ENCODE measurements around the gene PYGM. TPM values are rescaled to one million over a fixed set of nuclear protein-coding genes. Genes with fewer than 3 reads are reported as not detected.

Gene PYGM
- total and polyA plus RNA-seq, 2 of the 8 experiments (the other 6 are each of a cell fraction or from before 2014, with no cell fraction given) = 9.6 to 10.0 TPM

DNA sequence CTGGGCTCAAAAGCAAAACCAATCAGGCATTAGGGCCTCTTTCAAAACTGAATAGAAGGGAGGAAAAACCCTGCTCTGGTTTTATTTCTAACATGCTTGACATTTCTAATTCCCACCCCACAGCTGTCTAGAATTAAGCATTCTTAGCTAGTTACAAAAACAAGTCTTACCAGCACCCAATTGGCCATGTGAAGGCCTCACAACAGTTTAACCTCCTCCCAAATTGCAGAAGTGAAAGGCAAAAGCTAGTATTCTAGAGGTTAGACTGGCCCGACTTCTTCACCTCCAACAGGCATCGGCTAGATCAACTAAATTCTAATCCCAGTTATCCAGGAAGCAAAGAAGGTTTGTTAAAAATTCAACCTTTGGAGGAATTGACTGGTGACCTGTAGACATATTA, 12.1 kb upstream of the PYGM start:
- Histone ChIP-seq H2AK5ac (ENCODE audit: low read depth, low read length) (no peak overlapping the region), H4K20me1 (replicated peaks in 1 of 2; ENCODE audit: control insufficient read depth in 1 of 2, insufficient read depth in 2 of 2, low read length in 2 of 2) (peaks cover 41 to 57% of the 10 kb centered on the region in 2 experiments), H3K4me3 (ENCODE audit: extremely low read depth in 1 of 4, insufficient read depth in 2 of 4, low read depth in 3 of 4, low read length in 4 of 4) (no peak overlapping the region), H2BK120ac (replicated peaks; ENCODE audit: low read depth, low read length) (no peak overlapping the region), H2BK15ac (ENCODE audit: low read length) (no peak overlapping the region), H3K14ac (ENCODE audit: insufficient read length) (no peak overlapping the region), H4K8ac (ENCODE audit: extremely low read depth, insufficient read depth, low read length) (no peak overlapping the region), H3K18ac (ENCODE audit: extremely low read depth, low read length) (no peak overlapping the region), H3K79me2 (ENCODE audit: control insufficient read depth in 1 of 2, insufficient read depth in 2 of 2, low read length in 2 of 2) (peaks cover 23 to 74% of the 10 kb centered on the region in 2 experiments), H3K4me2 (ENCODE audit: insufficient read depth in 1 of 2, low read depth in 2 of 2, low read length in 2 of 2) (no peak overlapping the region), H3K27ac (ENCODE audit: low read depth, low read length) (no peak overlapping the region), H4K91ac (replicated peaks; ENCODE audit: insufficient read length, low read length) (no peak overlapping the region), H2BK12ac (ENCODE audit: low read depth, low read length) (no peak overlapping the region), H2AFZ (ENCODE audit: low read length) (no peak overlapping the region), H3K9ac (replicated peaks in 1 of 4; ENCODE audit: extremely low read depth in 1 of 4, low read depth in 3 of 4, low read length in 3 of 4) (no peak overlapping the region), H3K36me3 (ENCODE audit: control insufficient read depth in 2 of 4, insufficient read depth in 4 of 4, low read length in 3 of 4) (peaks cover 77 to 100% (median 97%) of the 10 kb centered on the region in 4 experiments), H3K27me3 (replicated peaks in 1 of 4; ENCODE audit: control insufficient read depth in 3 of 4, extremely low read depth in 1 of 4, insufficient read depth in 3 of 4, low read length in 3 of 4) (no peaks in the 10 kb centered on the region; a peak in 1 of 7 replicates), H3K4me1 (replicated peaks in 1 of 4; ENCODE audit: control insufficient read depth in 3 of 4, insufficient read depth in 4 of 4, low read length in 3 of 4) (peaks cover 2 to 9% (median 6%) of the 10 kb centered on the region in 4 experiments; a peak in 5 of 7 replicates), H2BK5ac (ENCODE audit: low read depth, low read length) (no peak overlapping the region), H4K5ac (ENCODE audit: insufficient read length, low read depth, low read length) (no peak overlapping the region), H2BK20ac (ENCODE audit: low read length) (no peak overlapping the region), H3K56ac (replicated peaks; ENCODE audit: insufficient read length, low read depth, low read length) (no peak overlapping the region), H3K23me2 (ENCODE audit: low read depth, low read length) (peaks cover 1% of the 10 kb centered on the region; the same call in 1 of the 2 replicates), H3K79me1 (ENCODE audit: low read depth, low read length) (peaks cover 9% of the 10 kb centered on the region), H3K9me3 (ENCODE audit: insufficient read depth in 2 of 2, low read depth in 1 of 2, low read length in 1 of 2) (no peaks in the 10 kb centered on the region), H3K4ac (replicated peaks; ENCODE audit: insufficient read length, low read depth, low read length) (no peak overlapping the region), H3K23ac (ENCODE audit: insufficient read length) (no peak overlapping the region)
- FAIRE-seq (no peak), DNase-seq (ENCODE audit: low read depth in 1 of 2, low spot score in 2 of 2) (no peak)
- ChIA-PET POLR2A (ENCODE audit: partially characterized antibody) (interaction anchor here (0.6 to 29.2 kb wide), 7 partner anchors 10 to 85 kb away, joined by 3 to 1087 read pairs (median 3); partner anchors contain the start of genes PYGM and RASGRP2), CTCF (ENCODE audit: partially characterized antibody) (interaction anchor here (4.9 to 23.6 kb wide), 2 partner anchors 8 to 26 kb away, joined by 35 to 376 read pairs; partner anchors contain the start of gene RASGRP2)
- 92% methylated on average over 2 of the region's 2 CpGs; no CpG with 5 or more reads in 1 of the 2 experiments for WGBS, 2 experiments (ENCODE audit: extremely low coverage in 1 of 2, insufficient coverage in 1 of 2, insufficient read length in 1 of 2, insufficient replicate concordance in 2 of 2, low coverage in 1 of 2, low lambda C conversion rate in 2 of 2, missing lambda C conversion rate in 1 of 2)
- TF ChIP-seq SP2 (IDR thresholded peaks at IDR 0.05; ENCODE audit: low read length) = no peak
